ENCODE data around the gene RACGAP1. TPM values are rescaled to one million over a fixed set of nuclear protein-coding genes. Genes with fewer than 3 reads are reported as not detected.

RACGAP1 gene
- total RNA-seq, 1 experiment from 2014 or later: 147 TPM

- ChIA-PET CTCF (no interaction called here), POLR2A (no interaction called here)
- Histone ChIP-seq H3K27ac (ENCODE audit: low read length) (peak overlapping the region; percentile 23; the same call in 1 of the 2 replicates), H3K27me3 (ENCODE audit: control insufficient read depth, insufficient read depth, low read length) (no peaks in the 10 kb centered on the region), H3K36me3 (ENCODE audit: control insufficient read depth, insufficient read depth, low read length) (no peaks in the 10 kb centered on the region), H3K4me3 (ENCODE audit: low read depth in 2 of 2, low read length in 2 of 2) (no peak overlapping the region), H3K9me3 (ENCODE audit: control insufficient read depth, insufficient read depth, low read depth, low read length) (no peaks in the 10 kb centered on the region), H3K4me1 (ENCODE audit: control insufficient read depth, insufficient read depth, low read length) (peaks cover 13% of the 10 kb centered on the region)
- DNase-seq (ENCODE audit: low read depth, low spot score): no peak
- intact Hi-C loops (cut with micrococcal nuclease; ENCODE audit: unreplicated experiment): no loop called here
- in situ Hi-C loops (cut with HindIII; ENCODE audit: low pct_unique_long_range_greater_than_20kb, low sequenced_read_pairs): no loop called here
- no TSS peak for BruUV-seq (replicated peaks)
- TF ChIP-seq POLR2AphosphoS5 (IDR thresholded peaks at IDR 0.05; ENCODE audit: low read depth, low read length) (no peak), TCF7L2 (IDR thresholded peaks at IDR 0.05; ENCODE audit: low read depth, low read length) (no peak), CTCF (IDR thresholded peaks at IDR 0.05) (no peak), SIN3A (IDR thresholded peaks at IDR 0.05; ENCODE audit: borderline replicate concordance, insufficient read depth, low read depth, low read length) (no peak)
- TF ChIP-seq, protein P1, sequence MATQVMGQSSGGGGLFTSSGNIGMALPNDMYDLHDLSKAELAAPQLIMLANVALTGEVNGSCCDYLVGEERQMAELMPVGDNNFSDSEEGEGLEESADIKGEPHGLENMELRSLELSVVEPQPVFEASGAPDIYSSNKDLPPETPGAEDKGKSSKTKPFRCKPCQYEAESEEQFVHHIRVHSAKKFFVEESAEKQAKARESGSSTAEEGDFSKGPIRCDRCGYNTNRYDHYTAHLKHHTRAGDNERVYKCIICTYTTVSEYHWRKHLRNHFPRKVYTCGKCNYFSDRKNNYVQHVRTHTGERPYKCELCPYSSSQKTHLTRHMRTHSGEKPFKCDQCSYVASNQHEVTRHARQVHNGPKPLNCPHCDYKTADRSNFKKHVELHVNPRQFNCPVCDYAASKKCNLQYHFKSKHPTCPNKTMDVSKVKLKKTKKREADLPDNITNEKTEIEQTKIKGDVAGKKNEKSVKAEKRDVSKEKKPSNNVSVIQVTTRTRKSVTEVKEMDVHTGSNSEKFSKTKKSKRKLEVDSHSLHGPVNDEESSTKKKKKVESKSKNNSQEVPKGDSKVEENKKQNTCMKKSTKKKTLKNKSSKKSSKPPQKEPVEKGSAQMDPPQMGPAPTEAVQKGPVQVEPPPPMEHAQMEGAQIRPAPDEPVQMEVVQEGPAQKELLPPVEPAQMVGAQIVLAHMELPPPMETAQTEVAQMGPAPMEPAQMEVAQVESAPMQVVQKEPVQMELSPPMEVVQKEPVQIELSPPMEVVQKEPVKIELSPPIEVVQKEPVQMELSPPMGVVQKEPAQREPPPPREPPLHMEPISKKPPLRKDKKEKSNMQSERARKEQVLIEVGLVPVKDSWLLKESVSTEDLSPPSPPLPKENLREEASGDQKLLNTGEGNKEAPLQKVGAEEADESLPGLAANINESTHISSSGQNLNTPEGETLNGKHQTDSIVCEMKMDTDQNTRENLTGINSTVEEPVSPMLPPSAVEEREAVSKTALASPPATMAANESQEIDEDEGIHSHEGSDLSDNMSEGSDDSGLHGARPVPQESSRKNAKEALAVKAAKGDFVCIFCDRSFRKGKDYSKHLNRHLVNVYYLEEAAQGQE (IDR thresholded peaks at IDR 0.05; ENCODE audit: insufficient read depth in 1 of 2, low read depth in 2 of 2, low read length in 1 of 2): no peak
- no peak for ATAC-seq
These were observed 81.2 kb downstream of the RACGAP1 start for GRCh38 chr12:49944046-49944445.

GRCh38 chr12:49943625-49943960 is 81.7 kb downstream of the RACGAP1 start:
- no peak for ATAC-seq
- Histone ChIP-seq H3K9me3 (ENCODE audit: control insufficient read depth, insufficient read depth, low read depth, low read length) (no peaks in the 10 kb centered on the region), H3K4me3 (ENCODE audit: low read depth in 2 of 2, low read length in 2 of 2) (no peak overlapping the region), H3K27me3 (ENCODE audit: control insufficient read depth, insufficient read depth, low read length) (no peaks in the 10 kb centered on the region), H3K4me1 (ENCODE audit: control insufficient read depth, insufficient read depth, low read length) (peaks cover 13% of the 10 kb centered on the region), H3K27ac (ENCODE audit: low read length) (peak overlapping the region; percentile 23; the same call in 1 of the 2 replicates), H3K36me3 (ENCODE audit: control insufficient read depth, insufficient read depth, low read length) (no peaks in the 10 kb centered on the region)
- DNase-seq (ENCODE audit: low read depth, low spot score): no peak
- BruUV-seq (replicated peaks): no TSS peak
- CTCF ChIA-PET: no interaction called here
- POLR2A ChIA-PET: interaction anchor here (0.6 to 0.7 kb wide), 2 partner anchors 15 to 37 kb away, joined by 3 to 6 read pairs; no protein-coding TSS in a partner anchor
- intact Hi-C loops (cut with micrococcal nuclease; ENCODE audit: unreplicated experiment): no loop called here
- TF ChIP-seq TCF7L2 (IDR thresholded peaks at IDR 0.05; ENCODE audit: low read depth, low read length): no peak
- TF ChIP-seq SIN3A (IDR thresholded peaks at IDR 0.05; ENCODE audit: borderline replicate concordance, insufficient read depth, low read depth, low read length): no peak
- TF ChIP-seq POLR2AphosphoS5 (IDR thresholded peaks at IDR 0.05; ENCODE audit: low read depth, low read length): no peak
- in situ Hi-C loops (cut with HindIII; ENCODE audit: low pct_unique_long_range_greater_than_20kb, low sequenced_read_pairs): no loop called here

DNA sequence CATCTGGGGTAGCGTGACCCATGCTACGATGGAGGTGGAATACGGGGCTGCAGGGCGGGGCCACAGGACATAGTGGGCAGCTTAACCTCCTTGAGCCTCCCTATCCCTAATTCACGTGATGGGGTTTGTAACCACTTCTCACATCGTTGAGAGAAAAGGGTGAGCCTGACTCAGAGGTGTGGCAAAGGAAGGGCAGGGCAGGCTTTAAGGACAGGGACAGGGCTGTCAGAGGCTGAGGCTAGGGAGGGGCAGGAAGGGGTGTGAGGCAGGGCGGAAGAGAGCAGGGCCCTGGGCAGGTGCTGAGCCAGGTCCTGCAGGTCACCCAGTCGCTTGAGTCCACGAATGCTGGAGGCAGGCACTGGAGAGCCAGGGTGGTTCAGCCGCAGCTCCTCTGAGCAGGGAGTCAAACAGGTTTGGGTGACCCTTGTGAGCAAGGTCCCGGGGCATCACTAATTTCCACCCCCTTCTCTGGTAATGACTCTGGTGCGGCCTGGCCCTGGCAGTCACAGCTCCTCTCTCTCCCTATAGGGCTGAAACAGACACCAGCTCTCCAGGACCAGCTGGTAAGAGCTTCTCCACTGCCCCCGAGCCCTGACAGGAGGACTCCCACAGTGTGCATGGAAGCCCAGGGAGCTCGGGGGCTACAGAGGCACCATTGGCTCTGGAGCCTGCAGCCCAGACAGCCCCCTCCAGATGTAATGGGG is 82.2 kb downstream of the RACGAP1 start:
- H3K9me3 ChIP-seq (ENCODE audit: control insufficient read depth, insufficient read depth, low read depth, low read length): no peaks in the 10 kb centered on the region
- POLR2A ChIA-PET: interaction anchor here (0.6 to 0.7 kb wide), 2 partner anchors 15 to 36 kb away, joined by 3 to 6 read pairs; no protein-coding TSS in a partner anchor
- intact Hi-C loops (cut with micrococcal nuclease; ENCODE audit: unreplicated experiment): no loop called here

More for the DNA sequence above, 82.2 kb downstream of the RACGAP1 start:
- no peak overlapping the region for H3K4me3 ChIP-seq (ENCODE audit: low read depth in 2 of 2, low read length in 2 of 2)
- no peaks in the 10 kb centered on the region for H3K36me3 ChIP-seq (ENCODE audit: control insufficient read depth, insufficient read depth, low read length)
- BruUV-seq (replicated peaks): no TSS peak
- TF ChIP-seq CTCF (IDR thresholded peaks at IDR 0.05) (no peak), TCF7L2 (IDR thresholded peaks at IDR 0.05; ENCODE audit: low read depth, low read length) (no peak), SIN3A (IDR thresholded peaks at IDR 0.05; ENCODE audit: borderline replicate concordance, insufficient read depth, low read depth, low read length) (no peak), POLR2AphosphoS5 (IDR thresholded peaks at IDR 0.05; ENCODE audit: low read depth, low read length) (no peak)
- TF ChIP-seq, protein P1 (IDR thresholded peaks at IDR 0.05; ENCODE audit: insufficient read depth in 1 of 2, low read depth in 2 of 2, low read length in 1 of 2): no peak
- no peak overlapping the region for H3K27ac ChIP-seq (ENCODE audit: low read length)
- DNase-seq (ENCODE audit: low read depth, low spot score) (no peak), ATAC-seq (no peak)
- H3K27me3 ChIP-seq (ENCODE audit: control insufficient read depth, insufficient read depth, low read length): no peaks in the 10 kb centered on the region
- peaks cover 13% of the 10 kb centered on the region for H3K4me1 ChIP-seq (ENCODE audit: control insufficient read depth, insufficient read depth, low read length)
- in situ Hi-C loops (cut with HindIII; ENCODE audit: low pct_unique_long_range_greater_than_20kb, low sequenced_read_pairs): no loop called here
- CTCF ChIA-PET: no interaction called here
